ENCODE results near the gene TMEM14B. TPM values are rescaled to one million over a fixed set of nuclear protein-coding genes. Genes with fewer than 3 reads are reported as not detected.
"Not testable (repeated sequence)": the region's sequence is repeated elsewhere in the genome, so short reads cannot be mapped to it uniquely, and the experiment has no call there.

TMEM14B gene
- total RNA-seq, 2 experiments from 2014 or later = 86.9 to 91.3 TPM

DNA sequence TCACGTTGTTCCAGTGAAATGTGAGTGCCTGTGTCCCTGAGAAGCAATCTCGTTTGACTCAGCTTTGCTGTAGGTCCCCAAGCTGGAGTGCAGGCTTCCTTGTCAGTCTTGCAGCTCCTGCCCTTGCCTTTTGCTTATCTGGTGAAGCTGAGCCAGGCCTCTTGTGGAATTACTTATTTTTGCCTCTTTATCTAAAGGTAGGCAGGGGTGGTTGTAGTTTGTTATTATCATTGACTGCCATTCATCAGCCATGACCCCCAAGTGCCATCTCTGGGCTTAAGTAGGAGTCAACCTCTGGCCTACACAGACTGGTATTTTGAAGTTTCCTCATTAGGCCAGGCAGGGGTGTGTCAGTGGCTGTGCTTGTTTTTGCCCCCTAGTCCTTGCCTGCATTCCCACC, 2.1 kb downstream of the TMEM14B start:
- CTCF ChIA-PET = interaction anchor here (1.0 kb wide), 1 partner anchor 240 kb away, joined by 4 read pairs; no protein-coding TSS in a partner anchor
- Mint-ChIP-seq H3K36me3 (peaks cover 43% of the 10 kb centered on the region), H3K4me3 (no peak overlapping the region), H3K4me1 (ENCODE audit: low read depth) (peaks cover 54% of the 10 kb centered on the region), H3K27me3 (no peaks in the 10 kb centered on the region), H3K27ac (no peak overlapping the region), H3K9me3 (no peaks in the 10 kb centered on the region)
- POLR2A ChIA-PET = no interaction called here
- intact Hi-C loops (cut with micrococcal nuclease) = loop anchor here (5.0 kb wide), 1 partner anchor 343 kb away; the partner anchor contains the start of gene SMIM13
- no peak for DNase-seq

DNA sequence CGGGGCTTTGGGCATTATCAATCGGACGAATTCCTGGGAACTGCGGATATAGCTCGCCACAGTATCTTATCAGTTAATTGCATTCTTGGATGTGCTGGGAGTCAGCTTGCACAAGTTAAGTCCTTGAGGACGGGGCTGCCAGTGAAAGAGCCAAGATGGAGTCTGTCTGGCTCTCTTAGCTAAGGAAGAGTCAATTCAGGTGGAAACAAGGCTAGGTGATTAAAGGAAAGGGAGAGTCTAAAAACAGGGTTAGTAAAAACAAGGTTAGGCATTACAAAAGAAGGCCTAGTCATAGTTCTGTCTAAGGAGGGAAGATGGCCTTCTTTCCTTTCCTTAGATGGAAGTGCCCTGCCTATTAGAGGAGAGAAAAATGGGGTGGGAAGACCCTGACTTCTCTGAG, 3.0 kb downstream of the TMEM14B start:
- H3K4me3 Mint-ChIP-seq; H3K9me3 Mint-ChIP-seq; intact Hi-C loops (cut with micrococcal nuclease); DNase-seq; H3K27ac Mint-ChIP-seq; H3K27me3 Mint-ChIP-seq: not testable (repeated sequence)
- peaks cover 50% of the 10 kb centered on the region for H3K36me3 Mint-ChIP-seq
- ChIA-PET POLR2A (interaction anchor here (0.6 kb wide), 1 partner anchor 71 kb away, joined by 4 read pairs; no protein-coding TSS in a partner anchor), CTCF (interaction anchor here (1.0 kb wide), 1 partner anchor 9 kb away, joined by 3 read pairs; no protein-coding TSS in a partner anchor)
- H3K4me1 Mint-ChIP-seq (ENCODE audit: low read depth) = peaks cover 55% of the 10 kb centered on the region

DNA sequence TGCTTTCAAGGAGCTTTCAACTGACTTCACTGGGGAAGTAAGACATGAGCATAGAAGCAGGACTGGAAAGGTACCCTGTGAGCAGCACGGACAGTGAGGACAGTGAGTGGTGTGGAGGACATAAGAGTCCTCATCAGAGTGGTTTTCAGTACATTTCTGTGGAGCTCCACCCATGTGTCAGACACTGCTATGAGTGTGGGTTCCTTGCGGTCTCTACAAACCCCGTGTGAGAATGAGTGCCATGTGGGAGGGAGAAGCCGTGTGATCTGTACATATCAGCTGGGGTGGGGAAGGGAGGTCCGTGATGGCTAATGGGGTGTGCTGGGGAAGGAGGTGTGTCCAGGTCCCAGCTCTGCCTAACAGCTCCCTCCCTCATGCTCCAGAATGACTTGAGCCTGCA, 4.2 kb downstream of the TMEM14B start:
- H3K4me3 Mint-ChIP-seq; intact Hi-C loops (cut with micrococcal nuclease); H3K27me3 Mint-ChIP-seq; H3K27ac Mint-ChIP-seq; CTCF ChIA-PET; H3K9me3 Mint-ChIP-seq; POLR2A ChIA-PET; DNase-seq: not testable (repeated sequence)
- Mint-ChIP-seq H3K4me1 (ENCODE audit: low read depth) (peaks cover 50% of the 10 kb centered on the region), H3K36me3 (peaks cover 58% of the 10 kb centered on the region)

DNA sequence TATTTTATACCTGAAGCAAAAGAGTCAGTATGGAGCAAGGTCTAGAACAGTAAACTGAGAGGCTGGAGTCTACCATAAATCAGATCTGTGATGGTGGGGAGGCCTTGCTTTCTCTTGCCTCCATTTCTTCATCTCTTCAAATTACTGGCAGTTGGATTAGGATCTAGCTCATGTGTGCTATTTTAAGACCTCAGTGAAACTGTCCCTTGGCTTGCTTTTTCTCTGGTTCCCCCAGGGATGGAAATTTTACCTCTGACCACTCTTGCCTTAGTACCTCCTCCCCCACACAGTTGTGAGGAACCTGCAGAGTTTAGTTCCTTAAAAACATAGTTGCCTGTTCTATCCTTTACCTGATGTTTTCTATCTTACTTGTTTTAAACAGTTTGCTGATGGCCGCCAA, 8.5 kb downstream of the TMEM14B start:
- Mint-ChIP-seq H3K9me3 (no peaks in the 10 kb centered on the region), H3K27me3 (no peaks in the 10 kb centered on the region), H3K4me3 (no peak overlapping the region), H3K36me3 (peaks cover 61% of the 10 kb centered on the region), H3K4me1 (ENCODE audit: low read depth) (peaks cover 40% of the 10 kb centered on the region), H3K27ac (no peak overlapping the region)
- POLR2A ChIA-PET = no interaction called here
- no peak for DNase-seq
- CTCF ChIA-PET = no interaction called here
- intact Hi-C loops (cut with micrococcal nuclease) = no loop called here

DNA sequence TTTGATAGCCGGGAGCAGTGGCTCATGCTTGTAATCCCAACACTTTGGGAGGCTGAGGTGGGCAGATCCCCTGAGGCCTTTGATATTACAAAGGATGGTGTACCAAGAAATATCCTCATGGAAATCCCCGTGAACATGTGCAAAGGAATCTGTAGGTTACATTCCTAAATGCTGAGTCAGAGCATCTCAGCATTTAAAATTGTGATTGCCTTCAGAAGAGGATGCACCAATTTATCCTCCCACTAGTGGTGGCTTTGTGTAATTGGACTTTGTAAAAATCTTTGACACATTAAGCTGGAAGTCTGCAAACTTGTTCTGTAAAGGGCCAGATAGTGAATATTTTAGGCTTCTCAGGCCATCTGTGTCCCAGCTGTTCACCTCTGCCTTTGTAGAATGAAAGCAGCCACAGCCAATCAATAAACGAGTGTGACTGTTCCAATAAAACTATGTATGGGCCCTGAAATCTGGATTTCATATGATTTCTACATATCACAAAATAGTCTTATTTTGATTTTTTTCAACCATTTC, 11.8 kb downstream of the TMEM14B start:
- Mint-ChIP-seq H3K27me3 (no peaks in the 10 kb centered on the region), H3K4me1 (ENCODE audit: low read depth) (peaks cover 23% of the 10 kb centered on the region), H3K27ac (no peak overlapping the region), H3K36me3 (peaks cover 48% of the 10 kb centered on the region), H3K9me3 (no peaks in the 10 kb centered on the region), H3K4me3 (no peak overlapping the region)
- ChIA-PET CTCF (interaction anchor here (0.6 to 1.5 kb wide), 10 partner anchors 9 to 278 kb away, joined by 3 to 5 read pairs (median 3); partner anchors contain the start of gene TMEM14B), POLR2A (no interaction called here)
- intact Hi-C loops (cut with micrococcal nuclease) = no loop called here
- no peak for DNase-seq

DNA sequence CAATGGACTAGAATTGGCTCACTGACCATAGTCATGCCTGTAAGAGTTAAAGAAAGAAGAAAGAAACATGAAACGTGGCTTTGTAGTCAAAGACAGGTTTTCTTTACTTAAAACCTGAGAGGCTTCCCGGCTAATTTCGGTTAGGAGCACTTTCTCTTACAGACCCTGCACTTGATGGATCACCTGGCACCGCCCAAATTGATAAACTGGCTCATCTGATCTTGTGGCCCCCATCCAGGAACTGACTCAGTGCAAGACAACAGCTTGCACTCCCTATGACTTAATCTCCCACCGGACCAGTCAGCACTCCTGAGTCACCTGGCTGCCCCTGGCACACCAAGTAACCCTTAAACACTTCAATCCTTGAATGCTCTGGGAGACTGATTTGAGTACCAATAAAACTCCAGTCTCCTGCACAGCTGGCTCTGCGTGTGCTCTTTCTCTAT, 12.3 kb downstream of the TMEM14B start:
- ChIA-PET POLR2A (no interaction called here), CTCF (interaction anchor here (0.6 to 1.5 kb wide), 10 partner anchors 9 to 279 kb away, joined by 3 to 5 read pairs (median 3); partner anchors contain the start of gene TMEM14B)
- H3K4me3 Mint-ChIP-seq = no peak overlapping the region
- no peak overlapping the region for H3K27ac Mint-ChIP-seq
- DNase-seq = peak; percentile 19
- no peaks in the 10 kb centered on the region for H3K9me3 Mint-ChIP-seq
- intact Hi-C loops (cut with micrococcal nuclease) = no loop called here
- no peaks in the 10 kb centered on the region for H3K27me3 Mint-ChIP-seq
- peaks cover 23% of the 10 kb centered on the region for H3K4me1 Mint-ChIP-seq (ENCODE audit: low read depth)
- H3K36me3 Mint-ChIP-seq = peaks cover 43% of the 10 kb centered on the region

DNA sequence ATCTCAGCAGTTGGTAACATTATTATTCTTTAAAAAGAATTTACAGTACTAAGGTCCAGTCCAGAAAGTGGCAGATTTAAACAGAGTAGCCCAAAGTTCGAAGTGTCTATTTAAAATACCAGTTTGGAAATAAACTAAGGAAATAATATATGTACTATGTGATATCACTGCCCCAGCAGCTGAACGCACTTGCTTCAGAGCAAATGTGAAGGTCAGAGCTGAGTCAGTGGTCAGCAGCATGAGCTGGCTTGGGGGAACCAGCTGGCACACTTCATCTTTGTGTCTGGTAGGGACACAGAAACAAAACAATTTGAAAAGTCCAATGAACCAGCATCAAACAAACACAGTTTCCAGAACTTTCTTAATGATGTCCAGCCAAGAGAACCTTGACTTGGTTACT, 15.4 kb downstream of the TMEM14B start:
- Mint-ChIP-seq H3K36me3 (peaks cover 20% of the 10 kb centered on the region), H3K27me3 (no peaks in the 10 kb centered on the region), H3K4me1 (ENCODE audit: low read depth) (peaks cover 15% of the 10 kb centered on the region), H3K4me3 (no peak overlapping the region), H3K9me3 (no peaks in the 10 kb centered on the region), H3K27ac (no peak overlapping the region)
- CTCF ChIA-PET = no interaction called here
- POLR2A ChIA-PET = no interaction called here
- no peak for DNase-seq
- intact Hi-C loops (cut with micrococcal nuclease) = no loop called here

DNA sequence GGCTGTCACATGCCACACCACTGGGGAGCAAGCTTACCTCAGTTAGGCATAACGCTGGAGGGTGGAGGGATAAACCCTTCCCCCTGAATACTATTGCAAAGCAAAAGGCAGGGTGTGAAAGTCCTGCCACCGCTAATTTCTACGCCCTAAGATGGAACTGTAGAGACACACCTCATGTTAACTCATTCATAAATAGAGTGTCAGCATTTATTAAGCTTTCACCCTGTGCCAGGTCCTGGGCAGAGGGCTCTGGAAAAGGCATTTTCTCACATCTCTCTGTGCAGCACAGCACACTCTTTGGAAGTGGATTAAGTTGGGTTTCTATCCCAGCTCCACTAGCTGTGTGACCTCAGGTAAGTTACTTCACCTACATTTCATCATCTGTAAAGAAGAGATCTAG, 21.8 kb downstream of the TMEM14B start:
- Mint-ChIP-seq H3K27me3 (no peaks in the 10 kb centered on the region), H3K36me3 (peaks cover 5% of the 10 kb centered on the region), H3K9me3 (no peaks in the 10 kb centered on the region), H3K4me3 (no peak overlapping the region), H3K4me1 (ENCODE audit: low read depth) (no peaks in the 10 kb centered on the region), H3K27ac (no peak overlapping the region)
- CTCF ChIA-PET = interaction anchor here (0.8 kb wide), 1 partner anchor 10 kb away, joined by 3 read pairs; no protein-coding TSS in a partner anchor
- DNase-seq = no peak
- intact Hi-C loops (cut with micrococcal nuclease) = no loop called here
- POLR2A ChIA-PET = no interaction called here

DNA sequence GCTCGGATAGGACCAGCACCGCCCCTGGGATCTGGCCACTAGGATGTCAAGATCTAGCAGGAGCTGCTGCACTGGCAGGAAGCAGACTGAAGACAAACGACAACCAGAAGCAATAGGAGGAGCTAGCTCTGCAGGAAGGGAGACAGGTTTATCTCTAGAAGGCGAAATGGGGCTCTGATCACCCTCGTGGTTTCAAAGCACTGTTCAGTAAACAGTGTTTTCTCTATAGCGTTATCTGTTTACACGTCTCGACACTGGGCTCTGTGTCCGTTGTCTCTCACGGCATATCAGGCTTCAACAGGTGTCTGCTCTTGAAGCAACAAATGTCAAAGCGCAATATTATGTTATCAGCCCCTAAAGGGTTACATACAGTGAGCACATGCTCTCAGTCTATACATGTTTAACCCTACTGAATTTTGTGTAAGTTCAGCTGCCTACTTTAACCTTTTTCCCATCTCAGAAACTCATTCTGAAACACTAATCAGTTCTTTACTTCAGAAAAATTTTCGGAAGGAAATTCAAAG, 23.8 kb downstream of the TMEM14B start:
- POLR2A ChIA-PET = no interaction called here
- H3K27me3 Mint-ChIP-seq = no peaks in the 10 kb centered on the region
- H3K4me1 Mint-ChIP-seq (ENCODE audit: low read depth) = no peaks in the 10 kb centered on the region
- CTCF ChIA-PET = interaction anchor here (0.7 kb wide), 1 partner anchor 293 kb away, joined by 5 read pairs; no protein-coding TSS in a partner anchor
- intact Hi-C loops (cut with micrococcal nuclease) = no loop called here
- no peak overlapping the region for H3K4me3 Mint-ChIP-seq
- H3K36me3 Mint-ChIP-seq = peaks cover 18% of the 10 kb centered on the region
- no peaks in the 10 kb centered on the region for H3K9me3 Mint-ChIP-seq
- DNase-seq = no peak
- no peak overlapping the region for H3K27ac Mint-ChIP-seq

DNA sequence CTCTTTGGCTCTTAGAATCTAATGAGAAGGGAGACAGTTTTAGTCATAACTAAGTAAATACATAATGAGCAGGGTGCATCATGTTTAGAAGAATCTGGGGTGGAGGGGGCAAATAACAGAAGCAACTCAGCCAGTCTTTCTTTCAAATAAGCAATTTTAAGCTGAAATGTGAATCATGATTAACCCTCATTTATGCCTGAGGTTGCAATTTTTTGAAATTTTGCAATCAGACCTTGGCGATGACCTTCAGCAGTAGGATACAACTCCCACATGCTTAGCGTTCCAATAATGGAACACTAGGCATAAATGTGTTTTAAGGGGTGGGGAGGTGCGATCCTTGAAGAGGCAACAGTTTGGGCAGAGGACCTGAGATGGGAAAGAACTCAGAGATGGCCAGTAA, 30.6 kb downstream of the TMEM14B start:
- H3K36me3 Mint-ChIP-seq = peaks cover 31% of the 10 kb centered on the region
- intact Hi-C loops (cut with micrococcal nuclease) = no loop called here
- no peaks in the 10 kb centered on the region for H3K9me3 Mint-ChIP-seq
- H3K4me3 Mint-ChIP-seq = no peak overlapping the region
- H3K4me1 Mint-ChIP-seq (ENCODE audit: low read depth) = no peaks in the 10 kb centered on the region
- no peak for DNase-seq
- CTCF ChIA-PET = no interaction called here
- H3K27ac Mint-ChIP-seq = no peak overlapping the region
- no peaks in the 10 kb centered on the region for H3K27me3 Mint-ChIP-seq
- POLR2A ChIA-PET = no interaction called here

DNA sequence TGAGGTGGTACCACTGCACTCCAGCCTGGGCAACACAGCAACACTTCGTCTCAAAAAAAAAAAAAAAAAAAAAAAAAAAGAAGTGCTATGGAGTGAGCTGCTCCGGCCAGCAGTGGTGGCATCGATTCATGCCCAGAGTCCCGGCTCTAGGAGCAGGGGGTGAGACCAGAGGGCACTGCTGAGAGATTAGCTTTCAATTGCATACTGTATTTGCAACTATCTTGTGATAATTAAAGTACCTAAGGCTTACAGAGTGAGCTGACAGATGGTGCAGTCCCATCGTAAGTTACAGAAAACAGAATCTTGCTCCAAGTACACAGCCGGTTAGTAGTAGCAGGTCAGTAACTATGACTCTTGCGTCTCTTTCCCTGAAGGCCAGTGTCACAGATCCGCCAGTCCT, 31.5 kb downstream of the TMEM14B start:
- no peaks in the 10 kb centered on the region for H3K27me3 Mint-ChIP-seq
- no peak overlapping the region for H3K4me3 Mint-ChIP-seq
- no peaks in the 10 kb centered on the region for H3K9me3 Mint-ChIP-seq
- ChIA-PET CTCF (no interaction called here), POLR2A (no interaction called here)
- no peaks in the 10 kb centered on the region for H3K4me1 Mint-ChIP-seq (ENCODE audit: low read depth)
- intact Hi-C loops (cut with micrococcal nuclease) = no loop called here
- H3K27ac Mint-ChIP-seq = no peak overlapping the region
- DNase-seq = no peak
- peaks cover 33% of the 10 kb centered on the region for H3K36me3 Mint-ChIP-seq

DNA sequence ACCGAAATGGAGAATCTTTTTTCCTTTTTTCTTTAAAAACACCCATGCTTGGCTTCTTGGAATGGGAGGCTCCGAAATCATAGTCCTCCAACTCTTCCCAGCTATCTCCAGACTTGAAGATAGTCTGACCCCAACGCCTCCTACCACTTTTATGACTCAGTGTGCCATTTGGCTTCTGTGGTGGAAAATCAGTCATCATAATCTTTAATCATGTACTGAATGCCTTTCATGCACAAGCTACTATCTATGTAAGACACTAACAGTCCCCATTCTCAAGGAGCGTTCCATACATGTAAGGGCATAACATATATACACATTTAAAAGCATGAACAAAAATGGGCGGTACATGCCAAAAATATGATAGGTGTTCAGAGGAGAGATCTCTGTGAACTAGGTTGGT, 44.1 kb downstream of the TMEM14B start:
- ChIA-PET POLR2A (no interaction called here), CTCF (interaction anchor here (1.2 kb wide), 1 partner anchor 9 kb away, joined by 3 read pairs; no protein-coding TSS in a partner anchor)
- Mint-ChIP-seq H3K9me3 (no peaks in the 10 kb centered on the region), H3K27ac (no peak overlapping the region), H3K27me3 (no peaks in the 10 kb centered on the region), H3K4me3 (no peak overlapping the region), H3K4me1 (ENCODE audit: low read depth) (peaks cover 4% of the 10 kb centered on the region), H3K36me3 (peaks cover 6% of the 10 kb centered on the region)
- no peak for DNase-seq
- intact Hi-C loops (cut with micrococcal nuclease) = no loop called here

DNA sequence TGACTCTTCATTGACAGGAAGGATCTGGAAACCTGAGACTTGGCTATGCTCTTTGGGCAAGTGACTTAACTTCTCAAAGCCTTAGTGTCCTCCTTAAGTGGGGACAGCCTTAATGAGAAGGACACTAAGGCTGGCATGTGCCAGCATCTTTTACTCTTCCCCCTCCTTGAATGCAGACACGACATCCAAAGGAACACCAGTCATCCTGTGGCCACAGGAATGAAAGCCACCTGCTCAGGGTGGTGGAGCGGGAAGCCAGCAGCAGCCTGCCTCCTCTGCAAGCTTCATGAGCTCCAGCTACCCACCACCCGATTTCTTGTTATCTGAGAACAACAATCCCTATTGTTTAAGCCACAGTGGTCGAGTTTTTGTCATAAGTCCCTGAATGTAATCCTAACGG, 44.5 kb downstream of the TMEM14B start:
- CTCF ChIA-PET = interaction anchor here (1.2 kb wide), 1 partner anchor 9 kb away, joined by 3 read pairs; no protein-coding TSS in a partner anchor
- intact Hi-C loops (cut with micrococcal nuclease) = no loop called here
- Mint-ChIP-seq H3K27me3 (no peaks in the 10 kb centered on the region), H3K4me1 (ENCODE audit: low read depth) (peaks cover 4% of the 10 kb centered on the region), H3K36me3 (peaks cover 4% of the 10 kb centered on the region), H3K27ac (no peak overlapping the region), H3K4me3 (no peak overlapping the region), H3K9me3 (no peaks in the 10 kb centered on the region)
- POLR2A ChIA-PET = no interaction called here
- no peak for DNase-seq

All from activated CD4-positive, alpha-beta memory T cell treated with anti-CD3 and anti-CD28 coated beads for 36 hours (primary cell).